Upper lobe of left lung (tissue), 4 donors: Measurements from ENCODE around the gene GLRA3.

Source experiments
- EP300 ChIP-seq, 4 donors: sonication (generic); formaldehyde crosslinking; IDR thresholded peaks; one replicate each; pipeline ENCODE4 v1.5.1; 2017; ENCODE audit warnings: antibody characterized with exemption in 4 of 4, control low read depth in 2 of 4
- TF ChIP-seq, protein P1 (sequence below), 6 experiments: fragments of 450-650 bp in 4 of 6; fragments of 200-600 bp in 2 of 6; sonication (generic) in 2 of 6; IDR thresholded peaks; one replicate each; pipeline ENCODE4 v1.5.1; 2016 to 2019; ENCODE audit warnings: antibody characterized with exemption in 6 of 6

DNA sequence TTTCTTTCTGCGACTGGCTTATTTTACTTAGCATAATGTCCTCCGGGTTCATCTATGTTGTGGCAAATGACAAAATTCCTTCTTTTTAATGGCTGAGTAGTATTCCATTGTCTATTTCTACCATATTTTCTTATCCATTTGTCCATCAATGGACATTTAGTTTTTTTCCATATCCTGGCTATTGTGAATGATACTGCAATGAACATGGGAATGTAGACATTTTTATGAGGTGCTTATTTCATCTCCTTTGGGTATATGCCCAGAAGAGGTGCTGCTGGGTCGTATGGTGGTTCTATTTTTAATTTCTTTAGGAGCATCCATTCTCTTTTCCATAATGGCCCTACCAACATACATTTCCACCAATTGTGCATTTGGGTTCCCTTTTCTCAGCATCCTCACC, 230.2 kb downstream of the GLRA3 start:
- no peak for TF ChIP-seq EP300 (IDR thresholded peaks at IDR 0.05)
- TF ChIP-seq, protein P1, sequence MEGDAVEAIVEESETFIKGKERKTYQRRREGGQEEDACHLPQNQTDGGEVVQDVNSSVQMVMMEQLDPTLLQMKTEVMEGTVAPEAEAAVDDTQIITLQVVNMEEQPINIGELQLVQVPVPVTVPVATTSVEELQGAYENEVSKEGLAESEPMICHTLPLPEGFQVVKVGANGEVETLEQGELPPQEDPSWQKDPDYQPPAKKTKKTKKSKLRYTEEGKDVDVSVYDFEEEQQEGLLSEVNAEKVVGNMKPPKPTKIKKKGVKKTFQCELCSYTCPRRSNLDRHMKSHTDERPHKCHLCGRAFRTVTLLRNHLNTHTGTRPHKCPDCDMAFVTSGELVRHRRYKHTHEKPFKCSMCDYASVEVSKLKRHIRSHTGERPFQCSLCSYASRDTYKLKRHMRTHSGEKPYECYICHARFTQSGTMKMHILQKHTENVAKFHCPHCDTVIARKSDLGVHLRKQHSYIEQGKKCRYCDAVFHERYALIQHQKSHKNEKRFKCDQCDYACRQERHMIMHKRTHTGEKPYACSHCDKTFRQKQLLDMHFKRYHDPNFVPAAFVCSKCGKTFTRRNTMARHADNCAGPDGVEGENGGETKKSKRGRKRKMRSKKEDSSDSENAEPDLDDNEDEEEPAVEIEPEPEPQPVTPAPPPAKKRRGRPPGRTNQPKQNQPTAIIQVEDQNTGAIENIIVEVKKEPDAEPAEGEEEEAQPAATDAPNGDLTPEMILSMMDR (IDR thresholded peaks at IDR 0.05): no peak
